Left renal pelvis (tissue), 4 donors: ENCODE data around the gene CSNK1G1. TPM values are rescaled to one million over a fixed set of nuclear protein-coding genes. Genes with fewer than 3 reads are reported as not detected.
"Not testable (repeated sequence)": the region's sequence is repeated elsewhere in the genome, so short reads cannot be mapped to it uniquely, and the experiment has no call there.

ENCODE experiments used
- DNase-seq, 4 donors: peaks; one replicate each; pipeline ENCODE4 v3.0.0-alpha.2; 2013; ENCODE audit warnings: low read depth in 4 of 4, low spot score in 3 of 4
- polyA plus RNA-seq, 4 donors: library from polyadenylated mRNA; unstranded; fragments of 120-200 nt; gene quantifications; one replicate each; pipeline ENCODE4 v1.2.1, GENCODE V29; 2013; ENCODE audit not compliant: insufficient read length in 4 of 4

The CSNK1G1 gene
- polyA plus RNA-seq, 4 donors: 12.8 to 23.5 (median 21.5) TPM

DNA sequence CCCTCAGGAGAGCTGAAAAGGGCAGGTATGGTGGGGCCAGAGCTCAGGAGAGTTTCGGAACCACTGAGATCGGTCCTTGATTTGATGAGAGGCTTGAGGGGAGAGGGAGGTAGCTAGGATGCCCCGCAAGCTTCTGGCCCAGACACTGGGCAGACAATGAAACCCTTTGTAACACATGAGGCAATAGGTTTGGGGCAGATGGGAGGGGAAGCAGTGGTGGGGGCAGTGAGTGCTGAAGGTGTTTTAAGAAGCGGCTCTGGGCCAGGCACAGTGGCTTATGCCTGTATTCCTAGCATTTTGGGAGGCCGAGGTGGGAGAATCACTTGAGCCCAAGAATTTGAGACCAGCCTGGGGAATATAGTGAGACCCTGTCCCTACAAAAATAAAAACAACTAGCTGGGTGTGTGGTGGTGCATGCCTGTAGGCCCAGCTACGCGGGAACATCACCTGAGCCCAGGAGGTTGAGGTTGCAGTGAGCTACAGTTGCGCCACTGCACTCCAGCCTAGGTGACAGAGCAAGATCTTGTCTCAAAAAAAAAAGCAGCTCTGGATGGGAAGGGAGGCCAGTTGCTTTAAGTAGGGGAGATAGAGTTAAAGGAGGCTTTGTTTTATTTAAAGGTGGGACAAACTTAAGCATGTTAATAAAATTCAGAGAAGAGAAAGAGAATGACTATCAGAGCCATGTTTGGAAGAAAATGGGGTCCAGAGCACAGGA is 214.0 kb downstream of the CSNK1G1 start:
- no peak for DNase-seq

DNA sequence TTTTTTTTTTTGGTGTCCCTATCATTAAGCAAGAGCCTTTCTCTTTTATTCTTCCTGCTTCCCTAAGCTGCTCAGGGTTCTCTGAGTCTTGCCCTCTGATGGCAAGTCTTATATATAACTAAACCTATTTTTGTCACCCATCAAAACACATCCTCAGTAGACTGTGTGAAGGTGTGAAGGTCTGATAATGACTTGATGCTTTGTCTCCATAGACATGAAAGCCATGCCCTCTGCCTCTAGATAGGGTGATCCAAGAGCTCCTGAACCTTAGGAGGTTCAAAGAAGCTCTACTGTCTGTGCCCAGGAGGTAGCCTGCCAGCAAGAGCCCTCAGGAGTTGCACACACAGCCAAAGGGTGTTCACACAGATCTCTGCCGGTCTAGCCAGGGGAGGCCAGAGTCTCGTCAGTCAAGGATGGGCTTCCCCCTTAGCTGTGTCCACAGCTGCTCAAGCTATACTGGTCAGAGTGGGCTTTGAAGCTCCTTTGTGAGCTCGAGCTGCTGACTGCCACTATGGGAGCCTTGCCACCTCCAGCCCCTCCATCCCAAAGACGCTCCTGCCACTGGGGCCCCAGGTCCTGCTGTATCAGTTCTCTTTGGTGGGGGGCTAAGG is 217.5 kb downstream of the CSNK1G1 start:
- DNase-seq: no peak

- no peak for DNase-seq
These were observed 218.6 kb downstream of the CSNK1G1 start for GRCh38 chr15:64137226-64137833.

GRCh38 chr15:64136347-64136746 is 219.6 kb downstream of the CSNK1G1 start:
- DNase-seq: no peak

DNA sequence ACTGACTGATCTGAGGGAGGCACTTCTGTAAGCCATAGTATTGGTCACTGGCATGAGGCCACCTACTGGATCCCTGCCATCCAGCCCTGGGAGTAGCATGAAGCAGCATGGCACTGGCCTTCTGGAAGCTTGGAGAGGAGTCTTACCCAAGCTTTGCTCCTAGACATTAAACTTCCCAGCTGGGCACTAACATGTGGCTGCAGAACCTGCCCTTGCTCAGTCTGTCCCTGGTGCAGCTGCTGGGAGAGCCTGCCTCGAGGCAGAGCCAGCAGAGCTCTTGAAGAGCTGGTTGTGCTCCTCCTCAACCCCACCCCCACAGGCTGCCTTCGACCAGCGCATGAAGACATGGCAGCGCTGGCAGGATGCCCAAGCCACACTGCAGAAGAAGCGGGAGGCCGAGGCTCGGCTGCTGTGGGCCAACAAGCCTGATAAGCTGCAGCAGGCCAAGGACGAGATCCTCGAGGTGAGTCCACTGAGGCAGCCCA is 221.6 kb downstream of the CSNK1G1 start:
- DNase-seq: no peak

- no peak for DNase-seq
These were observed 222.2 kb downstream of the CSNK1G1 start for GRCh38 chr15:64133623-64134344.

DNA sequence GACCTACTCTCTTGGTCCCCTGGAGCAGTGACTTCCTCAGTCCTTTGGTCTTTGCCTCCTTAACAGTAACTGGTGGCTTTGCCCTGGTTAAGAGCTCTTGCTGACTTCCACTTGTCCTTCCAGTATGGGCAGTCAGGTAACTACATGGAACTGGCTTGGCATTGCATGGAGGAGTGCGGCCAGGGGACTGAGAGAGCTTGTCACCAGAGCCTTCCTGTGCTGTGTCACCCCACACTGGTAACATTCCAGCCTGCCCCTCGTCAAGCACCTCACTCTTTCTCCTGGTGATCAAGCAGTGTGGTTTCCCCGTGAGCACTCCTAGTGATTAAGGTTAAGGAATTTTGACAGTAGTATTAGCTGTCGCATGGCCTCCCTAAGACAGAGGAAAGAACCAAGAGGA is 223.8 kb downstream of the CSNK1G1 start:
- DNase-seq: no peak

DNA sequence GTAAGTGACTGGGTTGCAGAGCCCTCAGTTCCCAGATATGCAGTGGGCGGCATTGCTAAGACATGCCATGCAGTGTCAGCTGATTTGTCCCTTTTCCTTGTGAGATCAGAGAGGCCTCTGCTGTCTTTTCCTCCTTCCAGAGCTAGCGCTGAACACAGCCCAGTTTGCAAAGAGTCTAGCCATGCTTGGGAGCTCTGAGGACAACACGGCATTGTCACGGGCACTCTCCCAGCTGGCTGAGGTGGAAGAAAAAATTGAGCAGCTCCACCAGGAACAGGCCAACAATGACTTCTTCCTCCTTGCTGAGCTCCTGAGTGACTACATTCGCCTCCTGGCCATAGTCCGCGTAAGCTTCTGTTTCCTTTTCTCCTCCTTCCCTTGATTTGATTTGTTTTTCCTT is 224.4 kb downstream of the CSNK1G1 start:
- no peak for DNase-seq

DNA sequence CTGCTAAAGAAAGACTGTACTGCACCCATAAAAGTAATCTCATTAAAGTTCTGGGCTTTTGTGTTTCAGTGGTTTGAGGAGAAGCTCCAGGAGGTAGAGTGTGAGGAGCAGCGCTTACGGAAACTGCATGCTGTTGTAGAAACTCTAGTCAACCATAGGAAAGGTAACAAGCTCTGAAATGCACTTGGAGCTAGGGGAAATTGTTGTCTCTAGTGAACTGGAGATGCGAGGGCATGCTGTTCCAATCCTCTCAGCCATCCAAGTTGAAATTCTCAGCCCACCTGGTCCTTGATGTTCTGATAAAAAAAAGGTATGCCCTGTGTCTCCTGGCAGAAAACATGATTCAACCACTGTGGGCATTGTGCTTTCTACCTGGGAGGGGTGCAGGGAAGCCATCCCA is 225.8 kb downstream of the CSNK1G1 start:
- DNase-seq: no peak

- no peak for DNase-seq
These were observed 228.3 kb downstream of the CSNK1G1 start for GRCh38 chr15:64127521-64128270.

DNA sequence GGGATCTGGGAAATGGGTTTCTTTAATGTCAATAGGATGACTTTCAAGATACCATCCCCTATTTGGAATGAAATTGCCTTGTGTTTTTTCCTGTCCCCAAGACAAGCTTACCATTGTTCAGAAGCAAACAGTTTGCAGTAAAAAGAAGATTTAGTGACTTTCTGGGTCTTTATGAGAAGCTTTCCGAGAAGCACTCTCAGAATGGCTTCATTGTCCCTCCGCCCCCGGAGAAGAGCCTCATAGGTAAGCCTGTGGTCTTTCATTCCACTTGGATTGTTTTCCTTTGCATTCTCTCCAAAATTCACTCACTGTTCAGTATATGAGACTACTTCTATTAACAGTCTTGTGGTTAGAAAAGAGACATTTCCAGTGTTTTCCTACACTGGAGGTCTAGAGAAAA is 230.0 kb downstream of the CSNK1G1 start:
- no peak for DNase-seq

- no peak for DNase-seq
These were observed 233.0 kb downstream of the CSNK1G1 start for GRCh38 chr15:64122936-64123351.

GRCh38 chr15:64122444-64122843 is 233.5 kb downstream of the CSNK1G1 start:
- DNase-seq: no peak

DNA sequence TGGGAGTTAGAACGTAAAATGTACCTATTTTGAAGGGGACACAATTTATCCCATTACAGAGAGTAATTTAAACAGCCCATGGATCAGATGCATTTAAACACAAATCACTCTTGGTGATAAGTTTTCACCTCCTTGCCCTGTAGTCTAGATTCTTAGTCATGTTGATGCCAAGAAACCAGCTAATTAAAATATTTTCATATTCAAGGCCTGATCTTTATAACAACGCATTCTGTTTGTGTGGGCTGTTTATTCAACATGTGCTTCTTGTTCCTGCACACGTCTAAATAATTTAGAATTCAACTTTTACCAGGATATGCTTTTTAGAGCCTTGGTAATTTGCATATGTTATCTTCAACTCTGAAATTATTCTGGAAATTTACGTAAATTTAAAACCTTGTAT is 234.4 kb downstream of the CSNK1G1 start:
- no peak for DNase-seq

DNA sequence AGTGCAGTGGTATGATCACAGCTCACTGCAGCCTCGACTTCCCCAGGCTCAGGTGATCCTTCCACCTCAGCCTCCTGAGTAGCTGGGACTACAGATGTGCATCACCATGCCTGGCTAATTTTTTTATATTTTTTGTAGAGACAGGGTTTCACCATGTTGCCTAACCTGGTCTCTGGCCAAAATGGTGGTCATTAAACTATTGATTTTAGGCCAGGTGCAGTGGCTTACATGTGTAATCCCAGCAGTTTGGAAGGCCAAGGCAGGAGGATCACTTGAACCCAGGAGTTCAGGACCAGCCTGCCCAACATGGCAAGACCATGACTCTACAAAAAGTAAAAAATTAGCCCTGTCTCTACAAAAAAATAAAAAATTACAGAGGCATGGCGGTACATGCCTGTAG is 235.7 kb downstream of the CSNK1G1 start:
- not testable (repeated sequence) for DNase-seq

GRCh38 chr15:64117759-64118487 is 238.1 kb downstream of the CSNK1G1 start:
- DNase-seq: no peak
